H1 (cell line): ENCODE results near the gene CTU1. TPM values are rescaled to one million over a fixed set of nuclear protein-coding genes. Genes with fewer than 3 reads are reported as not detected.

Experiments
- CTCF ChIA-PET: fragments of 300-600 bp; sonication (Branson Sonifier 250); formaldehyde crosslinking; loops from one replicate; lab custom pipeline; 2021; ENCODE audit not compliant: partially characterized antibody; lab: Charles Lee
- POLR2A ChIA-PET: fragments of 300-600 bp; sonication (Branson Sonifier 250); formaldehyde crosslinking; loops from one replicate; lab custom pipeline; 2021; ENCODE audit warnings: inconsistent platforms; ENCODE audit not compliant: partially characterized antibody; lab: Charles Lee
- DNase-seq, 2 experiments: peaks; one replicate each; pipeline versions ENCODE4 v3.0.0 to v3.0.0-alpha.2; 2010 to 2022; ENCODE audit warnings: low spot score in 2 of 2, low read depth in 1 of 2, mixed read lengths in 1 of 2
- FAIRE-seq: peaks from 2 replicates; lab custom pipeline; 2011; peaks lifted over from hg19 to GRCh38; lab: Jason Lieb, UNC
- H2AFZ ChIP-seq: 2 replicates; pipeline ENCODE4 v1.8.1; 2012; ENCODE audit warnings: low read length, inconsistent platforms
- H2AK5ac ChIP-seq: 2 replicates; pipeline ENCODE4 v1.6.1; 2013; ENCODE audit warnings: low read depth, low read length
- H2BK120ac ChIP-seq: replicated peaks from 2 replicates; pipeline ENCODE3; 2013; ENCODE audit warnings: low read depth, low read length, inconsistent platforms
- H2BK12ac ChIP-seq: 2 replicates; pipeline ENCODE4 v1.6.1; 2013; ENCODE audit warnings: low read depth, low read length
- H2BK15ac ChIP-seq: 2 replicates; pipeline ENCODE4 v1.6.1; 2013; ENCODE audit warnings: low read length
- H2BK20ac ChIP-seq: 2 replicates; pipeline ENCODE4 v1.6.1; 2013; ENCODE audit warnings: low read length
- H2BK5ac ChIP-seq: 2 replicates; pipeline ENCODE4 v1.6.1; 2013; ENCODE audit warnings: low read depth, low read length
- H3K14ac ChIP-seq: 2 replicates; pipeline ENCODE4 v1.6.1; 2013; ENCODE audit warnings: inconsistent platforms; ENCODE audit not compliant: insufficient read length
- H3K18ac ChIP-seq: 2 replicates; pipeline ENCODE4 v1.6.1; 2013; ENCODE audit warnings: low read length; ENCODE audit errors: extremely low read depth
- H3K23ac ChIP-seq: 2 replicates; pipeline ENCODE4 v1.6.1; 2013; ENCODE audit warnings: inconsistent platforms; ENCODE audit not compliant: insufficient read length
- H3K23me2 ChIP-seq: 2 replicates; pipeline ENCODE4 v1.6.1; 2013; ENCODE audit warnings: low read depth, low read length
- H3K27ac ChIP-seq: 2 replicates; pipeline ENCODE4 v1.6.1; 2011; ENCODE audit warnings: low read depth, low read length, inconsistent platforms
- H3K27me3 ChIP-seq, 4 experiments: replicated peaks in 1 of 4; 1 replicate in 1 of 4; 2 replicates in 3 of 4; pipeline versions ENCODE4 v1.6.1 to v1.8.1; 2011 to 2013; ENCODE audit warnings: low read length in 3 of 4, mild to moderate bottlenecking in 3 of 4, inconsistent platforms in 2 of 4, mixed read lengths in 2 of 4, moderate library complexity in 1 of 4; ENCODE audit not compliant: control insufficient read depth in 3 of 4, insufficient read depth in 3 of 4; ENCODE audit errors: extremely low read depth in 1 of 4
- H3K36me3 ChIP-seq, 4 experiments: 2 replicates each; pipeline versions ENCODE4 v1.6.1 to v1.8.1; 2011 to 2013; ENCODE audit warnings: mild to moderate bottlenecking in 4 of 4, low read length in 3 of 4, moderate library complexity in 2 of 4, control low read depth in 1 of 4, inconsistent platforms in 1 of 4; ENCODE audit not compliant: insufficient read depth in 4 of 4, control insufficient read depth in 2 of 4
- H3K4ac ChIP-seq: replicated peaks from 2 replicates; pipeline ENCODE3; 2013; ENCODE audit warnings: low read length, low read depth, mixed read lengths, inconsistent platforms; ENCODE audit not compliant: insufficient read length
- H3K4me1 ChIP-seq, 4 experiments: replicated peaks in 1 of 4; 1 replicate in 1 of 4; 2 replicates in 3 of 4; pipeline versions ENCODE4 v1.6.1 to v1.8.1; 2011 to 2013; ENCODE audit warnings: low read length in 3 of 4, inconsistent platforms in 2 of 4, mixed read lengths in 1 of 4; ENCODE audit not compliant: insufficient read depth in 4 of 4, control insufficient read depth in 3 of 4
- H3K4me2 ChIP-seq, 2 experiments: 2 replicates each; pipeline versions ENCODE4 v1.6.1 to v1.8.1; 2011 to 2013; ENCODE audit warnings: low read depth in 2 of 2, low read length in 2 of 2, control low read depth in 1 of 2, inconsistent platforms in 1 of 2, mild to moderate bottlenecking in 1 of 2; ENCODE audit not compliant: insufficient read depth in 1 of 2
- H3K4me3 ChIP-seq, 4 experiments: fragments of 200-600, 300-600 bp in 1 of 4; sonication (generic), shearing (Covaris generic), sonication (Bioruptor Twin) in 1 of 4; 2 replicates each; pipeline versions ENCODE4 v1.5.1 to v1.8.1; 2011 to 2016; ENCODE audit warnings: low read length in 4 of 4, low read depth in 3 of 4, control low read depth in 2 of 4, inconsistent platforms in 2 of 4, mild to moderate bottlenecking in 2 of 4, mixed read lengths in 1 of 4, moderate library complexity in 1 of 4; ENCODE audit not compliant: insufficient read depth in 2 of 4; ENCODE audit errors: extremely low read depth in 1 of 4
- H3K56ac ChIP-seq: replicated peaks from 2 replicates; pipeline ENCODE3; 2013; ENCODE audit warnings: low read depth, mild to moderate bottlenecking, mixed read lengths, low read length, inconsistent platforms; ENCODE audit not compliant: insufficient read length
- H3K79me1 ChIP-seq: 2 replicates; pipeline ENCODE4 v1.6.1; 2013; ENCODE audit warnings: low read depth, low read length, control low read depth
- H3K79me2 ChIP-seq, 2 experiments: 2 replicates each; pipeline versions ENCODE4 v1.6.1 to v1.8.1; 2012 to 2013; ENCODE audit warnings: low read length in 2 of 2, mild to moderate bottlenecking in 2 of 2, inconsistent platforms in 1 of 2; ENCODE audit not compliant: insufficient read depth in 2 of 2, control insufficient read depth in 1 of 2
- H3K9ac ChIP-seq, 4 experiments: replicated peaks in 1 of 4; 1 replicate in 1 of 4; 2 replicates in 3 of 4; pipeline versions ENCODE4 v1.6.1 to v1.8.1; 2011 to 2013; ENCODE audit warnings: low read depth in 3 of 4, low read length in 3 of 4, control low read depth in 2 of 4, mild to moderate bottlenecking in 2 of 4, moderate library complexity in 2 of 4, inconsistent platforms in 1 of 4; ENCODE audit errors: extremely low read depth in 1 of 4
- H3K9me3 ChIP-seq, 2 experiments: 2 replicates each; pipeline versions ENCODE4 v1.6.1 to v1.8.1; 2012 to 2013; ENCODE audit warnings: mild to moderate bottlenecking in 2 of 2, moderate library complexity in 2 of 2, control low read depth in 1 of 2, inconsistent platforms in 1 of 2, low read depth in 1 of 2, low read length in 1 of 2, mixed read lengths in 1 of 2; ENCODE audit not compliant: insufficient read depth in 2 of 2
- H4K20me1 ChIP-seq, 2 experiments: replicated peaks in 1 of 2; 2 replicates each; pipeline versions ENCODE3 to v1.8.1; 2011 to 2013; ENCODE audit warnings: inconsistent platforms in 2 of 2, low read length in 2 of 2, mild to moderate bottlenecking in 1 of 2; ENCODE audit not compliant: insufficient read depth in 2 of 2, control insufficient read depth in 1 of 2
- H4K5ac ChIP-seq: 2 replicates; pipeline ENCODE4 v1.6.1; 2013; ENCODE audit warnings: low read length, low read depth, mixed read lengths, inconsistent platforms; ENCODE audit not compliant: insufficient read length
- H4K8ac ChIP-seq: 2 replicates; pipeline ENCODE4 v1.8.0; 2013; ENCODE audit warnings: mild to moderate bottlenecking, moderate library complexity, low read length, inconsistent platforms; ENCODE audit not compliant: insufficient read depth; ENCODE audit errors: extremely low read depth
- H4K91ac ChIP-seq: replicated peaks from 2 replicates; pipeline ENCODE3; 2013; ENCODE audit warnings: low read length, mixed read lengths, inconsistent platforms; ENCODE audit not compliant: insufficient read length
- PHF8 ChIP-seq: fragments of 200-600 bp; sonication (generic); conservative IDR thresholded peaks from 2 replicates; pipeline ENCODE4 v1.7.1; 2012; ENCODE audit warnings: low read depth, mild to moderate bottlenecking, inconsistent platforms, low read length, moderate library complexity
- SIN3A ChIP-seq, 2 experiments: IDR thresholded peaks in 1 of 2; conservative IDR thresholded peaks in 1 of 2; 2 replicates each; pipeline ENCODE4 v1.6.1; 2011 to 2012; ENCODE audit warnings: low read length in 2 of 2, improper control_type of control experiment in 1 of 2, low read depth in 1 of 2, mild to moderate bottlenecking in 1 of 2
- SIRT6 ChIP-seq: IDR thresholded peaks from one replicate; pipeline ENCODE4 v1.7.1; 2012; ENCODE audit warnings: low read length, inconsistent platforms
- TCF12 ChIP-seq: IDR thresholded peaks from 2 replicates; pipeline ENCODE4 v1.6.1; 2011; ENCODE audit warnings: low read depth, mild to moderate bottlenecking, low read length
- WGBS, 2 experiments: shearing (Covaris generic) in 1 of 2; methylation state at CpG; one replicate each; pipeline versions ENCODE4 v1.1.6 to v1.1.7; 2013 to 2015; ENCODE audit warnings: low lambda C conversion rate in 2 of 2, mixed read lengths in 2 of 2, inconsistent platforms in 1 of 2, low coverage in 1 of 2, missing lambda C conversion rate in 1 of 2; ENCODE audit not compliant: insufficient replicate concordance in 2 of 2, insufficient coverage in 1 of 2, insufficient read length in 1 of 2; ENCODE audit errors: extremely low coverage in 1 of 2, missing lambda C conversion rate in 1 of 2; 5-methylcytosine and 5-hydroxymethylcytosine counted together
- polyA plus RNA-seq, 7 experiments: library from polyadenylated mRNA; depleted of rRNA in 3 of 7; stranded (reverse) in 5 of 7; unstranded in 2 of 7; fragments of >200 nt in 5 of 7; fragments of 200-250 nt in 2 of 7; gene quantifications; 1 replicate in 5 of 7; 2 replicates in 1 of 7; 4 replicates in 1 of 7; pipeline versions ENCODE4 v1.2.1 to v1.2.3, GENCODE V29; 2011 to 2013; ENCODE audit warnings: missing spikeins in 2 of 7, mixed read lengths in 2 of 7
- total RNA-seq: library from RNA; stranded (reverse); fragmentation: NEBNext Ultra II Directional; extraction: Animal tissue kit (Norgen Biotek cat#: 25700); gene quantifications from 2 replicates; pipeline ENCODE4 v1.2.1, GENCODE V29; 2021

Gene CTU1
- total and polyA plus RNA-seq, 2 of the 8 experiments (the other 6 are each of a cell fraction or from before 2014, with no cell fraction given) = 4.6 to 7.2 TPM

DNA sequence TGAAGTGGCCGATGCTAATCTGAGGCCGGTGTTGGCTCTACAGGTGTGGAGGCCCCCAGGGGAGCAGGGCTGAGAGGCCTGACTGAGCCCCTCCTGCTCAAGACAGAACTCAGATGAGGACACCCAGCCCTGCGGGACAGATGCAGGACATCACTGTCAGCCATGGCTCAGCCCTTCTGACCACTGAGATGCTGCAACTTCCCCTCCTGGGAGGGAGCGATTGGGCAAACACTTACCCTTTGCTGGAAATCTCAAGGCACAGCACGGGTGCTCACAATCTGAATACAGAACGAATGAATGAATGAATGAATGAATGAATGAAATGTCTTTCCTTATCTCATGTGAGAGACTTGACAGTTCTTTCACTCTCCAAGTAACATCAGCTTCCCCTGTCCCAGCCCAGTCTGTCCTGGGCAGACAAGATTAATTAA, 30.4 kb upstream of the CTU1 start:
- Histone ChIP-seq H2BK120ac (no peak overlapping the region), H3K4me2 (no peak overlapping the region), H3K23me2 (no peaks in the 10 kb centered on the region), H4K20me1 (no peaks in the 10 kb centered on the region), H2AFZ (no peak overlapping the region), H3K23ac (no peak overlapping the region), H2BK12ac (no peak overlapping the region), H3K79me1 (no peaks in the 10 kb centered on the region), H4K5ac (no peak overlapping the region), H3K27me3 (no peaks in the 10 kb centered on the region), H2AK5ac (no peak overlapping the region), H3K18ac (no peak overlapping the region), H4K91ac (no peak overlapping the region), H3K27ac (no peak overlapping the region), H3K4ac (no peak overlapping the region), H3K4me1 (peaks cover 6 to 14% (median 8%) of the 10 kb centered on the region in 4 experiments; a peak in 5 of 7 replicates), H3K56ac (no peak overlapping the region), H3K14ac (no peak overlapping the region), H4K8ac (no peak overlapping the region), H2BK15ac (no peak overlapping the region), H3K9me3 (no peaks in the 10 kb centered on the region), H3K9ac (no peak overlapping the region), H2BK20ac (no peak overlapping the region), H3K36me3 (no peaks in the 10 kb centered on the region), H3K4me3 (no peak overlapping the region), H3K79me2 (no peaks in the 10 kb centered on the region), H2BK5ac (no peak overlapping the region)
- ChIA-PET CTCF (interaction anchor here (1.2 to 1.6 kb wide), 3 partner anchors 8 to 301 kb away, joined by 3 to 6 read pairs (median 4); no protein-coding TSS in a partner anchor), POLR2A (interaction anchor here (1.1 kb wide), 1 partner anchor 10 kb away, joined by 4 read pairs; no protein-coding TSS in a partner anchor)
- FAIRE-seq (no peak), DNase-seq (no peak)
- WGBS, 2 experiments = 92% methylated on average over 6 of the region's 6 CpGs; no CpG with 5 or more reads in 1 of the 2 experiments
- TF ChIP-seq SIRT6 (no peak), SIN3A (conservative IDR thresholded peaks at IDR 0.05 in 1 of 2, IDR thresholded peaks at IDR 0.05 in 1 of 2; ENCODE audit: low read depth in 1 of 2, low read length in 2 of 2) (no peak), PHF8 (no peak), TCF12 (no peak)
